Inflammatory macrophage treated with lipopolysaccharide for 1 hour (primary cell): ENCODE results near the gene FGGY.
"Not testable (repeated sequence)": the region's sequence is repeated elsewhere in the genome, so short reads cannot be mapped to it uniquely, and the experiment has no call there.

ENCODE experiments used
- DNase-seq, 2 donors: peaks; one replicate each; pipeline ENCODE4 v3.0.0-alpha.2; 2020 to 2022

The FGGY gene

DNA sequence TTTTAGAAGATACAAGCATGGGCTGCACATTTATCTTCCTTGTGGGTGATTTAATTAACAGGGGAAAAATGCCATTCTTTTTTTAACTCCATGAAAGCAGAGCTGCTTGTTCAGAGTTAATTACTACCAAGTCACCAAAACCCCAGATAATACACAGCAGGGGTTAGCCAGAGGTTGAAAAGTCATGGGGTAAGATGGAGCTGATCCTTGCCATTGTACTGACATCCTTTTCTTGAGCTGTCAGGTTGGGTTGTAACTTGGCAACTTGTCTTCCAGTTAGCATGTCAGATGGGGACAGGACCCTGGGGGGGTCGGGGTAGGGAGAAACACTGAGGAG, 260.6 kb downstream of the FGGY start:
- no peak for DNase-seq

DNA sequence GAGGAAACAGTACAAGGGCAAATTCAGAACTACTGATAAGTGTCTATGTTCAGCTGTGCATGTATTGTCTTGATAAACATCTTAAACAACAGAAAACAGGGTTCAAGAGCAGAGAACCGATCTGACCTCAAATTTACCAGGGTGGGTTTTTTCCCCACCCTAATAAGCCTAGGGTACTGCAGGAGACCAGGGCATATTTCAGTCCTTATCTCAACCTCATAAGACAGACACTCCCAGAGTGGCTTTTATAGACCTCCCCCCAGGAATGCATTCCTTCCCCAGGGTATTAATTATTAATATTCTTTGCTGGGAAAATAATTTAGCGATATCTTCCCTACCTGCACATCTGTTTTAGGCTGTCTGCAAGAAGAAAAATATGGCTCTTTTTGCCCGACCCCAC, 261.7 kb downstream of the FGGY start:
- not testable (repeated sequence) for DNase-seq

DNA sequence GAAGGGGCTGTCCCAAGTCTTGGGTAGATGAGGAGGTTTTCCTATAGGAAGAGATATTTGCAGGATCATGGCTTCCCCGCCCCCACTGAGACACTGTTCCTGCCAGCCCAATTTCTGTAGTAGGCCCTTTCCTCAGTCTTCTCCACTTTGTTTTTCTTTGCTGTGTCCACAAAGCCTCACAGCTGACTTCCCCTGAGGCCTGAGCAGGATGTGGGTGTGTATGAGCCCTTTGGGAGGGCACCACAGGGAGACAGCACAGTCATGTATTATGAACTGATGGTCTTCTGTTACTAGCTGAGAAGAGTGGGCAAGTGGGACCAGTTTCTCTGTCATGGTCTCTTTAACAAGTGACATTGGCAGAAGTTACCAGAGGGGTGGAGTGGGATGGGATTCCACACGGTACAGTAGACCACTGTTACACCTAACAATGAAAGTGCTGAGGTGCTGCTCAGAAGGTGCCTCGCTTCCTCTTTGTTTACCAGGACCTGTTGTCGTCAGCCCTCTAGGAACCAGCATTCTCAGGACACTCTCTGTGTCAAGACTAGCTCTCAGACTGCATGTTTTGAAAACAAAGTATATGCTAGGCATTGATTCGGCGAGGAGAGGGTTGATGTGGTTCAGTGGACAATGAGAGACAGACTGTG, 264.0 kb downstream of the FGGY start:
- DNase-seq: no peak

DNA sequence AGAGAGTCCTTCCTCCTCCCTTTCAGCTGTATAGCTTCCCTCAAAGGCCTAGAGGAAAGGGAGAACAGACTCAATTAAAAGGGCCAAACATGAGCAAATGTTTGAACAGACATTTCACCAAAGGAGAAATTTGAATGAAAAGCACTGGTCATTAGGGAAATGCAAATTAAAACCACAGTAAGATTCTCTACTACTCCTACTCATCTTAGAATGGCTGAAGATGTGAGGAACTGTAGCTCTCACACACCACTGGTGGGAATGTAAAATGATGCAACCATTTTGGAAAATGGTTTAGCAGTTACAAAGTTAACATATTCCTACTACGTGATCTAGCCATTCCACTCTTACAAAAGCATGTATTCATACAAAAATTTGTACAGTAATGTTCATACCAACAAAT, 264.9 kb downstream of the FGGY start:
- DNase-seq: peak; percentile 41 to 51

DNA sequence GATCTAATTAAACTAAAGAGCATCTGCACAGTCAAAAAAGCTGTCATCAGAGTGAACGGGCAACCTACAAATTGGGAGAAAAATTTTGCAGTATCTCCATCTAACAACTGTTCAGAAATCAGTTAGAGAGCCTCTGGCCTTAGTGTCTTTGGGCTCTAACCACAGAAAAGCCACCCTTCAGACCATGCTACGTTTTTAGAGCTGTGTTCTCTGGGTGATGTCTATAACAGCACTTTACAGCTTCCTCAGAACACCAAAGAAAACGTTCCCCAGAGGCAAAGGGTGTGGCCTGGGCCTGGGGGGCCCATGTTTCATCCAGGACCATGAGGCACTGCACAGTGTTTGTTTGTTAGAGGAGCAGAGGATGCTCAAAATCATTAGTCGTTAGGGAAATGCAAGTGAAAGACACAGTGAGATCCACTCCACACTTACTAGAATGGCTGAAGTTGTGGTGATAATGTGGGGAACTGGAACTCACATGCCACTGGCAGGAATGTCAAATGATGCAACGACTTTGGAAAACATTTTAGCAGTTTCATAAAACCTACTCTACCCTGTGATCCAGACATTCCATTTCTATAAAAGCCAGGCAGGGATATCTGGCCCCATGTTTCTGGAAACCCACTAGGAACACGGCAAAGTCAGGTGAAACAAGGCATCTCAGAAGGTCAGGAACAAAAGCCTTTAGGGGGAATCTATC, 267.4 kb downstream of the FGGY start:
- no peak for DNase-seq

DNA sequence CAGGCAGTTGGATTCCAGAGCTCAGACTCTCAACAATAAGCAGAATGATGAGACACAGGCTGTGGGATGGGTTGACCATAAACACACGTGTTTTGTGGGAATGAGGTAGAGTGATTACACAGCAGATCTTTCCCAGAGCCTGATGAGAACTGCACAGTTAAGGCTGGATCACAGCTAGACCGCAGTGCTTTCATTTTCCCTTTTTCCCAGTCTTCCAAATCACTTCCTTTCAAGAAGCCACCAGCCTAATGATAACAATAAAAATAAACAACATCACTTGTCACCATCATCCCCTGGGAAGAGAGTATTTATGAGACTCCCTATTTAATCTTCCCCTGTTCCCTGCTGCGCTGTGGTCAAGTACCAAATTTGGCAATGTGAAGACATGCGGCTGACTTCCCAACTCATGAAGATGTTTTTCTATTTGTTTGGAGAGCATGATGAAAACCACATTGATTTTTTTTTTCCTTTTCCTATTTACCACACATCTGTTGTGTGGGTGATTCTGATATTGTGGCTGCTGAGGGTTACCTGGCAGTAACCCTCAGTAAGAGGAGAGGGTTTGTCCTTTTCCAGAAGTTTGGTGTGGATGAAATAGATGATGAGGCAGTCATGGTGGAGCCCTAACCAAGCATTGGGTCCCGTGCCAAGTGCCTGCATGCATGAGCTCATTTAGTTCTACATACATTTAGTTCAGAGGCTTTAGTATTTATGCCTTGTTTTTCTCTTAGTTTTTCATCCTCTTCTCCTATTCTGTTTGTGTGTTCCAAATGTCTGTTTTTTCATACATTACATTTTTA, 268.9 kb downstream of the FGGY start:
- DNase-seq: no peak

DNA sequence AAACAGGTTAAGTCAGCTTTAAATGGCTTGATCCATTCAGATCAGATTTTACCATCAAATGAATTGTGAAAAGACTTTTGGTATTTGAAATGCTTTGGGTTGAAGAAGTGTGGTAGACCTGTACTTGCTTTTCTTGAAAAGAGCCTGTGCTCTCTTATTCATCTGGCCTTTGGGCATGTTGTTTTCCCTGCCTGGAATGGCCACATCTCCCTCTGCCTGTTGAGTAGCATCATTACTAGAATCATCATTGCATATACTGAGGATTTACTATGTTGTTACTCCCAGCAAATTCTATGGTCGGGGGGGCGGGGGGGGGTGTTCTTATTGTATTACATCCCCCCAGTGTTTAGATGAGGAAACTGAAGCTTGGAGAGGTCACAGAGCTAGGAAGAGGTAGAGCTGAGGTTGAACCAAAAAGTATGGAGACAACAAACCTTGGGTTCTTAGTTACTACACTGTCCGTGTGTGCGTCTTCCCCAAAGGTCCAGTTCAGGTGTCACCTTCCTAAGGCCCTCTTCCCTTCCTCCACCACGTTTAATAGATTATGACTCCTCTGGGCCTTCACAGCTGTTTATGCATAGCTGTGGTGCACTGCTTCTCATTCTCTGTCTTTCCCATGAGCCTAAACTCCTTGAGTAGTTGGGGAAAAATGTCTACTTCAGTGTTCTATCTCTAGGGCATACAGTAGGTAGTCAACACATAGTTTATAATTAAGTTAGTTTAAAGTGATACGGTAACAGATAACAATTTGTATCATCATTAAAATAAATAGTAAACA, 271.5 kb downstream of the FGGY start:
- no peak for DNase-seq

DNA sequence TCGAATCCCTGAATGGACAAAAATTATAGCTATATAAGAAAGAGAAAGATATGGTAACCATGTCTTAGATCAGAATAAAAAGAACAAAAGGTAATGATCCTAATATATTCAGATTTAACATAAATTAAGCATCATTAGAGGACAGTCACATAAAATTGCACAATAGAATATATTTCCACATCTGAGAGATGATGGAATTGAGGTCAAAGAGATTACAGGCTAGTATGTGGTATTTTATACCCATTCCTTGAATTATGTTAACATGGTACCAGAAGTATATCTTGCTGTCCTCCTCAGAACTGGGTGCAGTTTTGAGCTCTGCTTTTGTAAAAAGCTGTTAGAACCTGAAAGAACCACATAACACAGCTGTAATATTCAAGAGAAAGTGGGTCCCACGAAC, 272.3 kb downstream of the FGGY start:
- DNase-seq: peak; percentile 31 to 36

DNA sequence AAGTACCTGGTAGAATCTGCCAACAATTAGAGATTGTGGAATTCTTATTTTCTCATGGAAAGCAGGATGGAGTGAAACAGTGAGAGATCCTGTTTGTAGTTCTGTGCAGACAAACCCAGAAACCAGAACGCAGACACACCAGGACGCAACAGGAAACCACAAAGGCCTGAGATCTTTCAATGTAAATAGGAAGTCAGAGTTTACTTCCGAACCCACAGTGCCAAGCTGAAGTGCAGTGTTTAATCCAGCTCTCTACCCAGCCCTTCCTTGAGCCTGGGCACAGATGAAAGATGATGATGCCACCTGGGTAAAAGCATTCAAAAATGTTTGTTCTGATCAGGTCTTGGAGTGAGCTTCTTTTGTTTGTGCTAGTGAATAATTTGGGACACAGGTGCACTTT, 273.6 kb downstream of the FGGY start:
- DNase-seq: peak; percentile 25 to 43

DNA sequence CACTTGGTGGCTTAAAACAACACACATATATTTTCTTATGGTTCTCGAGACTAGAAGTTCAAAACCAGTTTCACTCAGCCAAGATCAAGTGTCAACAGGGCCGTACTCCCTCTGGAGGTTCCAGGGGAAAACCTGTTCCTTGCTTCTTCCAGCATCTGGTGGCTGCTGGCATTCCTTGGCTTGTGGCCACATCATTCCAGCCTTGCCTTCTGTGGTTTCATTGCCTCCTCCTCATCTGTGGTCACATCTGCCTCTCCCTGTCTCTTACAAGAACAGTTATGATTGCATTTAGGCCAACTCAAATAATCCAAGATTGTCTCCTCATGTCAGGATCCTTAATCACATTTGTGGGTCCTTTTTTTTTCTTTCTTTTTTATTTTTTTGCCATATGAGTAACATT, 277.2 kb downstream of the FGGY start:
- no peak for DNase-seq

DNA sequence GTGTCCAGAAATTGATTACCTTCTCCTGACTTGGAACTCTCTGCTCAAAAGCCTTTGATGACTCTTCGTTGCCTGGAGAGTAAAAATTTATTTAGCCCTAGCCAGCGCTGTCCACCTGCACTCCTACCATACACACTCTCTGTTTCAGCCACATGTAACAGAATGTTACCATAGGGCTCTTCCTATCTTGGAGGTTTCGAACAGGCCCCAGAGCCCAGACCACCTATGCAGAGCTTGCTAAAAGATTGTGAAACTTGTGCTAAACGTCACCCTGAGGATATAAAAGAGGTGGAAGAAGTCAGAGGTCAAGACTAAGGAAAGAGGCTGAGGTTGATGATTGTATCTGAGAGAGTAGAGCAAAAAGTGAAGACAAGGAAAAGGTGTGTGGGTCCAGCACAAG, 280.9 kb downstream of the FGGY start:
- DNase-seq: no peak

DNA sequence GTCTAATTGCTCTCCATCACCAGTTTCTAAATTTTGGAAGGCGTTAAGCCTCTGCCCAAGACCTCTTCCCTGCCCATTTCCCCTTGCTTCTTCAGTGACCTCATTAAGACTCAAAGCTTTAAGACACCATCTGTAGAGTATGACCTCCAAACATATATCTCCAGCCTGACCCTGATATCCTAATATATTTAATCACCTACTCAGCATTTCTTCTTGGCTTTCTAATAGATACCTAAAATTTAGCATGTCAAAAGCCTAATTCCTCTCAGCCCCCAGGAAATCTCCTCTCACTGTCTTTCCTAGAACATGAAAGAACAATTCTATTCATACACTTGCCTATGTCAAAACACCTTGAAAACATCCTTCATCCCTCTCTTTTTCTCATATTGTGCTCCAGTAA, 282.3 kb downstream of the FGGY start:
- DNase-seq: no peak

DNA sequence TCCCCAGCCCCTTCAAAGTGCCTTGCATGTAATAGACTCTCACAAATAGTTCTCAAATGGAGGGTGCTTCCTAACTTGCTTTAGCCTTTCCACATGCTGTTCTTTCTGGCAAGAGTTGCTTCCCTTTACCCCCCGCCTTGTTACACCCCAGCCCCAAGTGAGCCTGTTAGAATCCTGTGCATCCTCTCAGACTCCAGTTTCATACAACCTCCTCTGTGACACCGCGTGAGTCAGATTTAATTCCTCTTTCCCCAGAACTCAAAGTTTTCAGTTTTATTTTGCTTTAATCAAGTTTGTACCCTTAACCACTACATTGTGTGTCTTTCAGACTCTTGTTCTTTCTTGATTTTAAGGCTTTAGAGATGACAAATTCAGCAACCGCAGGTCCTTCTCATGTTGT, 283.4 kb downstream of the FGGY start:
- DNase-seq: peak; percentile 13 to 46

DNA sequence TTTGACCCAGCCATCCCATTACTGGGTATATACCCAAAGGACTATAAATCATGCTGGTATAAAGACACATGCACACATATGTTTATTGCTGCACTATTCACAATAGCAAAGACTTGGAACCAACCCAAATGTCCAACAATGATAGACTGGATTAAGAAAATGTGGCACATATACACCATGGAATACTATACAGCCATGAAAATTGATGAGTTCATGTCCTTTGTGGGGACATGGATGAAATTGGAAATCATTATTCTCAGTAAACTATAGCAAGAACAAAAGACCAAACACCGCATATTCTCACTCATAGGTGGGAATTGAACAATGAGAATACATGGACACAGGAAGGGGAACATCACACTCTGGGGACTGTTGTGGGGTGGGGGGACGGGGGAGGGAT, 295.5 kb downstream of the FGGY start:
- DNase-seq: not testable (repeated sequence)

DNA sequence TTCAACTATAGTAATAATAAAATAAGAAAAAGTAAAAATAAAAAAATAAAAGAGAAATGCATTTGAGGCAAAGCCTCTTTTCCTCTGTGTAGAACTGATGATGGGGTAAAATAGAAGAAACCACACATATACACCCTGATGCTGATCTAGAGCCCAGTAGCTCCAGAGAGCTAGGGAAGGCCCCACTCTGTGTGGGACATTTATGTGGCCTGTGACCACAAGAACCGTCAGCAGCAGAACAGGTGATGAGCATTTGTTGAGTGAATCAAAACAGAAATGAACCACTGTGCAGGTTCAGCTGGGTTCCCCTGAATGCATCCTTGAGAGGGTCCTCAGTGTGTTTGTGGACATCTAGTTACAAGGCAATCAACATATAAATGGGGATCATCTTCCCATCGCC, 296.0 kb downstream of the FGGY start:
- DNase-seq: no peak

DNA sequence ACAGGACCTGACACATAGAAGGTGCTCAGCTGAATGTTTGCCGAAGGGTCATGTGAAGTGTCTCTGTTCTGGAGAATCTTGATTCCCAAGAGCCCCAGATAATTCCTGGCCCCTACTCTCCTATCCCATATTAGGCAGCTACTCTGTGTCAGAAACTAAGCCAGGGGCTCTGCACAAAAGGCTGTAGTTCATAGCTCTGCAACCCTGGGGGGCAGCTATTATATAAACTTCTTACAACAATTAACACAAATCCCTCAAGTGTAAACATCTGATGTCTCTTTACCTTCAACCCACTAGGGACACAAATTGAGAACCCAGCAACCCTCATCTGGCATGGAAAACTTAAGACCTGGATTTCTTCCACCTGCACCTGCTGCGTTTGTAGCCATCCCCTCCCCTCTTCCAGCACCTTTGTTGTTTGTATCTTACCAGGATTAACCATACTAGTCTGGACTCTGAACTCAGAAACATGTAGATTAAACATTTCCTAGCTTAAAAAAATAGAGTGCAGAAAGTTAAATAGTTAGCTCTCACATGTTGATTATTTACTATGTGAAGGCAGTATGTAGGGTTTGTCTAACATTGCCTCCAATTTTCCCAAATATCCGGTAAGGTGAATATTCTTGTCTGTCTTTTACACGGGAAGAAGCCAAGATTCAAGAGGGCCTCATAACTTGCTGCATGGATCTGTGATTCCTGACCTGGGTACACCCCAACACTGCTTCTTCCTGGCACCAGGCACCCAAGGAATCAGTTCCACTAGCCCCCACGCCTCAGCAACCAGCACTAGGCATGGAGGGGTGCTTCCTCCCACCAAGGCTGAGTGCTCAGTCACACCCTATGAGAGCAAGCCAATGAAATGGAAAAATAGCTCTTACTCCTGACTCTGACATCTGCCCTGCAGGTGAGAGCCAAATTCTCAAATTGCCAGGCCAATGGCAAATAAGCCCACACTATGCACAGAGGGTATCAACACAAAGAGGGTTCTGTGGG, 297.2 kb downstream of the FGGY start:
- no peak for DNase-seq

DNA sequence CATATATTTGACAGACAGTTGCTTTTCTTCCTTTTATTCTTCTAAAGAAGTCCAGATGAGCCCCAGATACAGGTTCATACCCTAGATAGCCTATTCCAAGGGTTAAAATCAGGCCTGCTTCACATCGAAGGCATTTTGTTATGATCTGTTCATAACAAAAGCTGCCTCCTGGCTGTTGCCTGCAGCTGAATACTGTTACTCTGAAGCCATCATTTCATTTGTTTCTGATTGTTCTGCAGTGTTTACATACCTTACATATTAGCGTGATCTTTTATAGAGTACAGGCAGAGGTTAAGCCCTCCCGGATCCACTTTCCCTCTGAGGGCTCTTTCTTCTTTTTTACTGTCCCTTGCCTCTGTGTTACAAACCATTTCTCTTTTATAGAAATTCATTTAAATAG, 298.9 kb downstream of the FGGY start:
- no peak for DNase-seq

DNA sequence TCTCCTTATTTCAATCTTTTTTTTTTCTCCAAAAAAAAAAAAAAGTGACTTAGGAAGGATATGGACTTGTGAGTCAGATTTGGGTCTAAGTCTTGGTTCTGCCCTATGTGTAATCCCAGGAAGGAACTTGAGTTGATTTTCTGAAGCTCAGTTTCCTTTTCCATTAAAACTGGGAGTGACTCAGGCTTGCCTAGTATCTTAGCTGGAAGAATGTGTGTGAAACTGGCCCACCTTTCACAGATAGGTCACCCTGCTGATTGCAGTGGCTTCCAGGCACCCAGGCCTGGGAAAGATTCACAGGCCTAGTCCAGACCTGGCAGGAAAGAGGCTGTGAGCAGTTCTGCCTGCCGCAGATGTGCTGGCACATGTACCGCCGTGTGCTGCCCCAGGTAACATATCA, 299.5 kb downstream of the FGGY start:
- peak in 1 of 2 donors; percentile 10 for DNase-seq

DNA sequence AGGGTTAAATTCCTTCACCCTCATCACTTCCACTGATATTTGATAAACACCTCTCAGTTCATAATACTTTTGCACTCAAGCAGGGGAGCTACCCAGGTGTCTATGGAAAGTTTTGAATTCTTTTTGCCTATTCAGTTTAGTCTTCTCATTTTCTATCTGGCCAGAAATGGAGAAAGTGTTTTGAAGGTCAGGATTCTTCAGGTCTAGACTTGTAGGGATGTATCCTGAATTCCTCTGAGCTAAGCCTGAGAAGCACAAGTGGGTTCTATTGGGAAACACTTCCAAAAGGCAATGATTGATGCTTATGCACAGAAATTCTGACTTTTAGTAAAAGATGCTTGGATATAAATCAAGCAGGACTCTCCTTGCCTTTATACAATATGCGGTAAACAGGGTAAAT, 300.1 kb downstream of the FGGY start:
- DNase-seq: no peak

DNA sequence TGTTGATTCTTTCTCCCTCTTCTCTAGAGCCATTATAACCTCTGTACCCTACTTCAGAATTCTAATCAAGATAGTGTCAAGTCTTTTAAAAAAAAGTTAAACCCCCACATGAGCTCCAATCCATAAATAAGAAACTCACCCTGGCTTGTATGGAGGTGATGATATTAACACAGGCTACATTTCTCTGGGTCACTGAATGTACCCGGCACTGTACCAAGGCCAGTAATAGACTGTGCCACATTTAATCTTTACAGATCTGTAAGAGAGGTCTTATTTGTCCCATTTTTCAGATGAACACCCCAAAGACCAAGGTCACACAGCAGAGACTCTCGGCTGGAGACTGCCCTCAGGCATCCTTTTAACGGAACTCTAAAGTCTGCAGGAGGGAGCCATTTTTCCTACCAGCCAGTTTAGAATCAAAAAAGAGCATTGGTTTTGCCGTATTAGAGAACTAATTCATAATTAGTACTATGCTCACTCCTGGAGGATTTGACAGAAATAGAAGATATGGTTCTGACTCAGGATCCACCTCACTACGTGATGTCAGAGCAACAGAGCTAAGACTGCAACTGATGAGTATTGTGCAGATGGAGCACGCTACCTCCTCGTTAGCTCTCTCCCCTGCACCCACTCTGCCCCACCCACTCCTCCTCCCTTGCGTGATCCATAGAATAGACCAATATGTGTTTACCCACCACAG, 300.7 kb downstream of the FGGY start:
- no peak for DNase-seq

DNA sequence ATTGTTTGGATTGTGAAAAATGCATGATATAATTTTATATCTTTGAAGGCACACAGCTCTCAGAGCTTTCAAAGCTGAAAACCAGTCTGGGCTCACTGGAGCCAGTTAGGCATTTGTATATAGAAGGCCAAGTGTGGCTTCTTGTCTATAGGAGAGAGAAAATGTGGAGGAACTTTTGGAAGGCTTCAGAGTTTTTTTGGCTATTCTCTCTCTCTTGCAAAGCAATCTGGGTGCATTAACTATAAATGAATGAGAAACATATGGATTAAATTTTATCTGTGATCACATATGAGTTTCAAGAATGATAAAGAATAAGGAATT, 301.2 kb downstream of the FGGY start:
- no peak for DNase-seq

DNA sequence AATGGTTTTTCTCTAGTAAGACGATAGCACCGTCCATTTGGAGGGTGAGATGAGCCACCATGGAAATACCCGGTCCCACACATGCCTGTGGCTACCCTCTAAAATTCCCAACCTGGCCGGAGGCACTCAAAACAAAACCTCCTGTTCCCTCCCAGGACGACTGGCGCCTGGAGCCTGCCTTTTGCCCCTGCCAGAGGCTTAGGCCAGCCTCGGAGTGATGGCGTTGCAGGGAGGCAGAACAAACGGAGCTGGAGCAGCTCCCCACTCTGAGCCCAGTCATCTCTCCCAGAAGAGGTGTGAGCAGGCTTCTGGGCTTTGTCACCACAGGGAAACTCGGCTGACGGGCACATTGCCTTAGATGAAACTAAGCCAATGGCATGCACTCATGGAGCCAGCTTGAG, 304.1 kb downstream of the FGGY start:
- no peak for DNase-seq
